Measurements from ENCODE around the gene BMP4.
A peak's percentile ranks its signal among the peaks of the same experiment; 100 is the strongest.

Gene BMP4

GRCh38 chr14:53951243-53951626 is 5.4 kb downstream of the BMP4 start:
- Histone ChIP-seq H3K9me3 (ENCODE audit: control insufficient read depth, low read length) (no peaks in the 10 kb centered on the region), H3K79me2 (no peaks in the 10 kb centered on the region), H3K4me3 (ENCODE audit: low read depth, low read length) (no peak overlapping the region), H3K36me3 (ENCODE audit: control insufficient read depth, insufficient read depth, low read length) (no peaks in the 10 kb centered on the region), H3K4me2 (ENCODE audit: low read length) (no peak overlapping the region), H3K9ac (no peak overlapping the region), H3K27ac (no peak overlapping the region), H3K27me3 (ENCODE audit: control insufficient read depth, insufficient read depth, low read length) (no peaks in the 10 kb centered on the region), H2AFZ (peak overlapping the region; percentile 84), H3K4me1 (peaks cover 6% of the 10 kb centered on the region)
- no peak for TF ChIP-seq CTCF (IDR thresholded peaks at IDR 0.05)

DNA sequence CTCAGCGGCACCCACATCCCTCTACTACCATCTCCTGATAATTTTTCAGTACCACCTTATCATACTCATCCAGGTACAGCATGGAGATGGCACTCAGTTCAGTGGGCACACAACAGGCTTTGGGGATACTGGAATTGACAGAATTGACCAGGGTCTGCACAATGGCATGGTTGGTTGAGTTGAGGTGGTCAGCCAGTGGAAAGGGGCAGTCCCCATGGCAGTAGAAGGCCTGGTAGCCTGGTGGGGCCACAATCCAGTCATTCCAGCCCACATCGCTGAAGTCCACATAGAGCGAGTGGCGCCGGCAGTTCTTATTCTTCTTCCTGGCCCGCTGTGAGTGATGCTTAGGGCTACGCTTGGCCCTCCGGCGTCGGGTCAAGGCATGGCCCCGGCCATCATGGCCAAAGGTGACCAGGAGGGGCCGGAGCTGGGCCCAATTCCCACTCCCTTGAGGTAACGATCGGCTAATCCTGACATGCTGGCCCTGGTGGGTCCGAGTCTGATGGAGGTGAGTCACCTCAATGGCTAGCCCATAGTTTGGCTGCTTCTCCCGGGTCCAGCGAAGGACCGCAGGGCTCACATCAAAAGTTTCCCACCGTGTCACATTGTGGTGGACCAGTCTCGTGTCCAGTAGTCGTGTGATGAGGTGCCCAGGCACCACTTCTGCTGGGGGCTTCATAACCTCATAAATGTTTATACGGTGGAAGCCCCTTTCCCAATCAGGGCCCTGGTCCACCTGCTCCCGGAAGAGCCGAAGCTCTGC is 6.4 kb downstream of the BMP4 start:
- Histone ChIP-seq H3K9ac (no peak overlapping the region), H3K4me3 (ENCODE audit: low read depth, low read length) (no peak overlapping the region), H3K27ac (no peak overlapping the region), H3K79me2 (no peaks in the 10 kb centered on the region), H3K9me3 (ENCODE audit: control insufficient read depth, low read length) (no peaks in the 10 kb centered on the region), H2AFZ (no peak overlapping the region), H3K27me3 (ENCODE audit: control insufficient read depth, insufficient read depth, low read length) (no peaks in the 10 kb centered on the region), H3K4me2 (ENCODE audit: low read length) (no peak overlapping the region), H3K36me3 (ENCODE audit: control insufficient read depth, insufficient read depth, low read length) (no peaks in the 10 kb centered on the region), H3K4me1 (peaks cover 6% of the 10 kb centered on the region)
- TF ChIP-seq CTCF (IDR thresholded peaks at IDR 0.05) = no peak

DNA sequence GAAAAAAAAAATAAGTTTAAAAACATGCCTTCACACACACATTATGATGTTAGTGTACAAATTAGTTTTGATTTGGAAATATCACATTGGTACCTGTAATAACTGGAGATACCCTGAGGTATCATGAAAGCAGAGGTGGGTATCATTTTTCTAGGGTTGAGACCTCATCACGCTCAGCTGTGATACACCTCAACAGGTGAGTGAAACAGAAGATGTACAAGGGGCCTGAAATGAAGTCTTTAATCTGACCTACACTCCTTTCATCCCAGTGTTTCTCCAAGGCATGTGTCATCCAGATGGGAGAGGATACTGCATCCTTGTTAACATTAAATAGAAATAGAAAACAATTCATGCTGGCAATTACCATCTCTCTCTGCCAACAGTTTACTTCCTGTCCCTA is 7.4 kb downstream of the BMP4 start:
- H3K79me2 ChIP-seq = no peaks in the 10 kb centered on the region
- TF ChIP-seq CTCF (IDR thresholded peaks at IDR 0.05) = no peak
- H3K36me3 ChIP-seq (ENCODE audit: control insufficient read depth, insufficient read depth, low read length) = no peaks in the 10 kb centered on the region
- H2AFZ ChIP-seq = no peak overlapping the region
- no peak overlapping the region for H3K9ac ChIP-seq
- H3K27ac ChIP-seq = no peak overlapping the region
- no peaks in the 10 kb centered on the region for H3K4me1 ChIP-seq
- no peak overlapping the region for H3K4me2 ChIP-seq (ENCODE audit: low read length)
- H3K9me3 ChIP-seq (ENCODE audit: control insufficient read depth, low read length) = no peaks in the 10 kb centered on the region
- H3K27me3 ChIP-seq (ENCODE audit: control insufficient read depth, insufficient read depth, low read length) = no peaks in the 10 kb centered on the region
- H3K4me3 ChIP-seq (ENCODE audit: low read depth, low read length) = no peak overlapping the region

GRCh38 chr14:53948205-53948884 is 8.3 kb downstream of the BMP4 start:
- Histone ChIP-seq H3K4me1 (no peaks in the 10 kb centered on the region), H3K79me2 (no peaks in the 10 kb centered on the region), H3K27me3 (ENCODE audit: control insufficient read depth, insufficient read depth, low read length) (no peaks in the 10 kb centered on the region), H2AFZ (no peak overlapping the region), H3K27ac (no peak overlapping the region), H3K9ac (no peak overlapping the region), H3K4me2 (ENCODE audit: low read length) (no peak overlapping the region), H3K4me3 (ENCODE audit: low read depth, low read length) (no peak overlapping the region), H3K9me3 (ENCODE audit: control insufficient read depth, low read length) (no peaks in the 10 kb centered on the region), H3K36me3 (ENCODE audit: control insufficient read depth, insufficient read depth, low read length) (no peaks in the 10 kb centered on the region)
- TF ChIP-seq CTCF (IDR thresholded peaks at IDR 0.05) = no peak

All from parathyroid adenoma (tissue), 2 donors.